Mucosa of descending colon (tissue), 3 donors: ENCODE results near the gene PLIN4. TPM values are rescaled to one million over a fixed set of nuclear protein-coding genes. Genes with fewer than 3 reads are reported as not detected.

Experiments
- ATAC-seq: fragments of 200-7000 bp; cut with Tn5 transposase; one replicate; pipeline ENCODE4 v1.9.1; 2020; ENCODE audit warnings: mild to moderate bottlenecking, moderate library complexity
- DNase-seq, 3 donors: peaks; one replicate each; pipeline ENCODE4 v3.0.0-alpha.2; 2020
- H3K36me3 ChIP-seq: fragments of 200-600 bp; one replicate; pipeline ENCODE4 v1.8.0; 2021; ENCODE audit warnings: low read depth, mild to moderate bottlenecking
- H3K4me1 ChIP-seq: fragments of 200-600 bp; one replicate; pipeline ENCODE4 v1.8.0; 2021; ENCODE audit warnings: low read depth, mild to moderate bottlenecking
- H3K4me3 ChIP-seq: fragments of 200-600 bp; one replicate; pipeline ENCODE4 v1.8.0; 2021; ENCODE audit warnings: mild to moderate bottlenecking
- H3K9me3 ChIP-seq: fragments of 200-600 bp; one replicate; pipeline ENCODE4 v1.8.0; 2021; ENCODE audit warnings: mild to moderate bottlenecking
- CTCF ChIP-seq: fragments of 200-600 bp; IDR thresholded peaks from one replicate; pipeline ENCODE4 v1.8.0; 2022; ENCODE audit warnings: antibody characterized with exemption, mild to moderate bottlenecking
- intact Hi-C, 2 donors: fragments of 100-400 bp; cut with DNase I in 1 of 2; cut with micrococcal nuclease in 1 of 2; formaldehyde crosslinking; loops; one replicate each; pipeline versions ENCODE4 v1.11.0 to v1.11.1; 2022; cut with DNase I, micrococcal nuclease
- total RNA-seq, 3 donors: library from RNA; stranded (reverse); fragmentation: NEBNext Ultra II Directional in 2 of 3; extraction: Animal tissue kit (Norgen Biotek cat#: 25700) in 2 of 3; gene quantifications; one replicate each; pipeline versions ENCODE4 v1.2.1 to v1.2.4, GENCODE V29; 2021 to 2023
- donor health status: DM: no; HTN: no; CAD: no; lungs with moderate emphysema.
- donor health status: DM: no; HTN: no; CAD: no.
- donor health status: DM: no; HTN: yes; CAD: no.

Gene PLIN4
- total RNA-seq, 3 donors from 2014 or later, result 2.8 to 90.0 (median 3.4) TPM

- no peak for TF ChIP-seq CTCF
- Histone ChIP-seq H3K4me3 (no peak overlapping the region), H3K9me3 (no peaks in the 10 kb centered on the region), H3K4me1 (no peaks in the 10 kb centered on the region), H3K36me3 (no peaks in the 10 kb centered on the region)
- DNase-seq, result no peak
- intact Hi-C loops, result no loop called here
- ATAC-seq, result no peak
These were observed 2.6 kb downstream of the PLIN4 start for GRCh38 chr19:4515732-4516131.

DNA sequence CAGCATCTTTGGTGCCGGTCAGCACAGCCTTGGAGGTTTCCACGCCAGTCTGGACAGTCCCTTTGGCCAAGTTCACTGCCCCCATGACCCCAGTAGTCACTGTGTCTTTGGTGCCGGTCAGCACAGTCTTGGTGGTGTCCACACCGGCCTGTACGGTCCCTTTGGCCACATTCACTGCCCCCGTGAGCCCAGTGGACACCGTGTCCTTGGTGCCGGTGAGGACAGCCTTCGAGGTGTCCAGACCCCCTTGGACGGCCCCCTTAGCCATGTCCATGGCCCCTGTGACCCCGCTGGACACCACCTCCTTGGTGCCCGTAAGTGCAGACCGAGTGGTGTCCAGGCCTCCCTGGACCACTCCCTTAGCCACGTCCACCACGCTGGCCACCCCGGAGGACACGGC is 5.0 kb downstream of the PLIN4 start:
- no peak for TF ChIP-seq CTCF
- DNase-seq, result no peak
- ATAC-seq, result no peak
- Histone ChIP-seq H3K36me3 (no peaks in the 10 kb centered on the region), H3K9me3 (no peaks in the 10 kb centered on the region), H3K4me1 (no peaks in the 10 kb centered on the region), H3K4me3 (no peak overlapping the region)
- intact Hi-C loops, result no loop called here

DNA sequence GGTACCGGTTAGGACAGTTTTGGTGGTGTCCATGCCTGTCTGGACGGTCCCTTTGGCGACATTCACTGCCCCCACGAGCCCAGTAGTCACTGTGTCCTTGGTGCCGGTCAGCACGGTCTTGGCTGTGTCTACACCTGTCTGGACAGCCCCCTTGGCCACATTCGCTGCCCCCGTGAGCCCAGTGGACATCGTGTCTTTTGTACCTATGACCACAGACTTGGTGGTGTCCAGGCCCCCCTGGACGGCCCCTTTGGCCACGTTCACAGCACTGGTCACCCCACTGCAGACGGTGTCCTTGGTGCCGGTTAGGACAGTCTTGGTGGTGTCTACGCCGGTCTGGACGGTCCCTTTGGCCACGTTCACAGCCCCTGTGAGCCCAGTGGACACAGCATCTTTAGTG is 6.2 kb downstream of the PLIN4 start:
- no peaks in the 10 kb centered on the region for H3K36me3 ChIP-seq
- DNase-seq, result no peak
- no peak overlapping the region for H3K4me3 ChIP-seq
- ATAC-seq, result no peak
- H3K9me3 ChIP-seq, result no peaks in the 10 kb centered on the region
- no peaks in the 10 kb centered on the region for H3K4me1 ChIP-seq
- no peak for TF ChIP-seq CTCF
- intact Hi-C loops, result no loop called here

- Histone ChIP-seq H3K4me1 (no peaks in the 10 kb centered on the region), H3K4me3 (no peak overlapping the region), H3K9me3 (no peaks in the 10 kb centered on the region), H3K36me3 (no peaks in the 10 kb centered on the region)
- intact Hi-C loops, result no loop called here
- DNase-seq, result no peak
- no peak for ATAC-seq
- no peak for TF ChIP-seq CTCF
These were observed 6.8 kb downstream of the PLIN4 start for GRCh38 chr19:4511300-4512054.

DNA sequence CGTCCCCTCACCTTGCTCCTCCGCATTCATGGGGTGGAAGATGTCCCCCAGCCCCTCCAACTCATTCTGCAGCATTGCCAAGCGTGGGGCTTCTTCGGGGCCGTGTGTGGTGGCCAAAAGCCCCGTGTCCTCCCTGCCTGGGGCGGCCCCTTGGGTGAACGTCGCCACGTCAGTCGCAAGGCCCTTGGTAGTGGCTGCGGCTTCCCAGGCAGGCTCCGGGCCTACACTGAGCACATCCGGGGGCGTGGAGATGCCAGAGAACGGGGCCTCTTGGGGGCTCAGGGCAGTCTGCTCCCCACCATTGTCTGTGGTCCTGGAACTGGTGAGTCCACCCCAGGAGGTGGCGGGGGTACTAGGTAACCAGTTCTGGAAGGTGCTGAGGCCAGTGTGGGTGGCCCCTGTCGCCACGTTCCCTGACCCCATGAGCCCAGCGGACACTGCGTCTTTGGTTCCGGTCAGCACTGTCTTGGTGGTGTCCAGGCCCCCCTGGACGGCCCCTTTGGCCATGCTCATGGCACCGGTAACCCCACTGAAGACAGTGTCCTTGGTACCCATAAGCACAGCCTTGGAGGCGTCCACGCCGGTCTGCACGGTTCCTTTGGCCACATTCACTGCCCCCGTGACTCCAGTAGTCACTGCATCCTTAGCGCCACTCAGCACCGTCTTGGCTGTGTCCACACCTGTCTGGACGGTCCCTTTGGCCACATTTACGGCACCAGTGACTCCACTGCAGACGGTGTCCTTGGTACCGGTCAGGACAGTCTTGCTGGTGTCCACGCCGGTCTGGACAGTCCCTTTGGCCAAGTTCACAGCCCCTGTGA is 7.6 kb downstream of the PLIN4 start:
- ATAC-seq, result no peak
- TF ChIP-seq CTCF, result no peak
- Histone ChIP-seq H3K4me3 (no peak overlapping the region), H3K36me3 (no peaks in the 10 kb centered on the region), H3K4me1 (no peaks in the 10 kb centered on the region), H3K9me3 (no peaks in the 10 kb centered on the region)
- no peak for DNase-seq
- intact Hi-C loops, result no loop called here
